Calu3 (cell line): ENCODE results near the gene ANKRD1. TPM values are rescaled to one million over a fixed set of nuclear protein-coding genes. Genes with fewer than 3 reads are reported as not detected.

Experiments used
- BruUV-seq: library from RNA; stranded (reverse); fragments of 400-500 nt; replicated peaks from 2 replicates; lab custom pipeline; 2021; lab: Mats Ljungman, UMichigan
- CTCF ChIA-PET: fragments of 300-600 bp; sonication (Branson Sonifier 250); formaldehyde crosslinking; loops from one replicate; lab custom pipeline; 2022; ENCODE audit warnings: antibody characterized with exemption; lab: Charles Lee
- DNase-seq: peaks from one replicate; pipeline ENCODE4 v3.0.0; 2022
- H3K27ac Mint-ChIP-seq: one replicate; pipeline ENCODE4 v1.8.0; 2022; ENCODE audit warnings: mixed read lengths; ENCODE audit not compliant: unreplicated experiment
- H3K27me3 Mint-ChIP-seq: one replicate; pipeline ENCODE4 v1.8.0; 2022; ENCODE audit warnings: mixed read lengths; ENCODE audit not compliant: unreplicated experiment
- H3K36me3 Mint-ChIP-seq: one replicate; pipeline ENCODE4 v1.8.0; 2022; ENCODE audit warnings: mild to moderate bottlenecking, moderate library complexity, mixed read lengths; ENCODE audit not compliant: insufficient read depth, unreplicated experiment
- H3K4me1 Mint-ChIP-seq: one replicate; pipeline ENCODE4 v1.8.0; 2022; ENCODE audit warnings: mild to moderate bottlenecking, low read depth, mixed read lengths; ENCODE audit not compliant: unreplicated experiment
- H3K4me3 Mint-ChIP-seq: one replicate; pipeline ENCODE4 v1.8.0; 2022; ENCODE audit warnings: mild to moderate bottlenecking, low read depth, moderate library complexity, mixed read lengths; ENCODE audit not compliant: unreplicated experiment
- H3K9me3 Mint-ChIP-seq: one replicate; pipeline ENCODE4 v1.8.0; 2022; ENCODE audit warnings: low read depth, mixed read lengths; ENCODE audit not compliant: unreplicated experiment
- CTCF ChIP-seq: fragments of 200-600 bp; IDR thresholded peaks from one replicate; pipeline ENCODE4 v1.8.0; 2022; ENCODE audit warnings: antibody characterized with exemption; ENCODE audit not compliant: unreplicated experiment
- intact Hi-C: fragments of 100-400 bp; cut with micrococcal nuclease; formaldehyde crosslinking; loops from one replicate; pipeline ENCODE4 v1.10.0; 2022; ENCODE audit not compliant: unreplicated experiment
- total RNA-seq: library from RNA; stranded (reverse); gene quantifications from 2 replicates; pipeline ENCODE4 v1.2.3, GENCODE V29; 2022

Gene ANKRD1
- total RNA-seq, 1 experiment from 2014 or later, result 6.2 TPM

- Mint-ChIP-seq H3K27me3 (no peaks in the 10 kb centered on the region), H3K9me3 (no peaks in the 10 kb centered on the region), H3K27ac (no peak overlapping the region), H3K4me3 (no peak overlapping the region), H3K36me3 (peaks cover 12% of the 10 kb centered on the region), H3K4me1 (peaks cover 23% of the 10 kb centered on the region)
- intact Hi-C loops, result no loop called here
- no peak for DNase-seq
- CTCF ChIA-PET, result no interaction called here
- BruUV-seq, result no TSS peak
- TF ChIP-seq CTCF, result no peak
Observed at GRCh38 chr10:90925079-90926029, 4.5 kb upstream of the ANKRD1 start.

GRCh38 chr10:90924552-90924951 is 3.7 kb upstream of the ANKRD1 start:
- Mint-ChIP-seq H3K4me3 (no peak overlapping the region), H3K27me3 (no peaks in the 10 kb centered on the region)

GRCh38 chr10:90923111-90923731 is 2.3 kb upstream of the ANKRD1 start:
- CTCF ChIA-PET, result no interaction called here
- no TSS peak for BruUV-seq
- H3K9me3 Mint-ChIP-seq, result no peaks in the 10 kb centered on the region
- peaks cover 10% of the 10 kb centered on the region for H3K4me1 Mint-ChIP-seq
- H3K4me3 Mint-ChIP-seq, result no peak overlapping the region
- no peak for DNase-seq
- no peak for TF ChIP-seq CTCF
- intact Hi-C loops, result no loop called here
- H3K36me3 Mint-ChIP-seq, result peaks cover 11% of the 10 kb centered on the region
- H3K27me3 Mint-ChIP-seq, result no peaks in the 10 kb centered on the region
- no peak overlapping the region for H3K27ac Mint-ChIP-seq

More at GRCh38 chr10:90924552-90924951, 3.7 kb upstream of the ANKRD1 start:
- Mint-ChIP-seq H3K27ac (no peak overlapping the region), H3K9me3 (no peaks in the 10 kb centered on the region), H3K4me1 (peaks cover 23% of the 10 kb centered on the region), H3K36me3 (peaks cover 11% of the 10 kb centered on the region)
- CTCF ChIA-PET, result no interaction called here
- intact Hi-C loops, result no loop called here
- TF ChIP-seq CTCF, result no peak
- BruUV-seq, result no TSS peak
- no peak for DNase-seq

- CTCF ChIA-PET, result no interaction called here
- H3K27me3 Mint-ChIP-seq, result no peaks in the 10 kb centered on the region
- no peak overlapping the region for H3K4me3 Mint-ChIP-seq
- intact Hi-C loops, result no loop called here
- peaks cover 11% of the 10 kb centered on the region for H3K36me3 Mint-ChIP-seq
- no TSS peak for BruUV-seq
- no peaks in the 10 kb centered on the region for H3K9me3 Mint-ChIP-seq
- DNase-seq, result no peak
- no peak for TF ChIP-seq CTCF
- H3K4me1 Mint-ChIP-seq, result peaks cover 10% of the 10 kb centered on the region
- H3K27ac Mint-ChIP-seq, result no peak overlapping the region
Observed at GRCh38 chr10:90921906-90922305, 1.0 kb upstream of the ANKRD1 start.
